DND-41 (cell line): ENCODE data around the gene PARP4.

Experiments
- CTCF ChIP-seq: IDR thresholded peaks from 2 replicates; pipeline ENCODE4 v1.5.1; 2012; ENCODE audit warnings: borderline replicate concordance, low read length, moderate library complexity, mild to moderate bottlenecking; ENCODE audit not compliant: poor library complexity, severe bottlenecking; ENCODE audit errors: extremely low read depth
- EZH2 ChIP-seq: IDR thresholded peaks from 3 replicates; pipeline ENCODE4 v1.6.1; 2012; ENCODE audit warnings: borderline replicate concordance, low read depth, mild to moderate bottlenecking, moderate library complexity, low read length, inconsistent platforms; ENCODE audit not compliant: severe bottlenecking

GRCh38 chr13:24452044-24452443 is 60.5 kb downstream of the PARP4 start:
- TF ChIP-seq CTCF (no peak), EZH2 (no peak)
